ENCODE measurements around the gene ZSCAN10. TPM values are rescaled to one million over a fixed set of nuclear protein-coding genes. Genes with fewer than 3 reads are reported as not detected.

ZSCAN10 gene
- total RNA-seq, result not detected in 2 replicates

DNA sequence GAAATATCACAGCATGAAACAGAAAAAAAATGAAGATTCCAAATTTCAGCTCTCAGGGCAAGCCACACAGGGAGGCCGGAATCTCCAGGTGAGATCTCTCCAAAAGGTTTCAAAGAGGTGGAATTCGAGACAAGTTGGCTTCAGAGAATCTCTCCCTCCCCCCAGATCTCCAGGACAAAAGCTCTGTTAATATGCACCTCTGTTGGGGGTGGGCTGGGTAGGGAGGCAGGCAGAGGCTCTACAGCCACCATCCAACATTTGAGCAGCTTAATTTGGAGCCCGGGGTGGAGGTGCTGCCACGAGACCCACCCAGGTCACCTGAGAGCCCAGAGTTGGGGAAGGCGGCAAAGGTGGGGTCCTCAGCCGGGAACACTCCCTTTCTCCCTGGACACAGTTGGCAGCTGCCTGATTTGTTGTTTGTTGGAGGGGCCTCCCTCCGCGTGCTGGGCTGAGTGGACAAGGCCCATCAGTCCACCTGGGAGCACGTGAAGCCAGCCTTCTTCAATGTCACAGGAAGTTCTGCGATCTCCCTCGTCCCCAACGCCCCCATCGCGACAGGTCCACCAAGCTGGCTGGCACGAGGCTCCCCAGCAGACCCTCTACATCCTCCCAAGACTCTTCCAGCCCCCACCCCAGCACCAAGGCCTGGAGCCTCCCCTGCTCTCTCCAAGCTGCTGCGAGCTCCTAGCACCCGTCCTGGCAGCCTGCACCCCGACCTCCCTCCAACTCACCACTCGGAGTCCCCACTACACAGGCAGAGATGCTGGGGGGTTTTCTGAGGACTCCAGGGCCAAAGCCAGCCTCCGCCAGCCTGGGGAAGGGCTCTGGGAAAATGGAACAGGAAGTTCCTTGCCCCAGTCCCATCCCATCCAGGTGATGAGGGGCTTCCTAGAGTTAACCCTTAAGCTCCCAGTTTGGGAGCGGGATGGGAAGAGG, at the start of gene ZSCAN10:
TSS of gene ZSCAN10 (minus strand) at position 836 of the 936 bp plus-strand sequence. CDS start 6,357 bp downstream, outside the sequence.

DNA sequence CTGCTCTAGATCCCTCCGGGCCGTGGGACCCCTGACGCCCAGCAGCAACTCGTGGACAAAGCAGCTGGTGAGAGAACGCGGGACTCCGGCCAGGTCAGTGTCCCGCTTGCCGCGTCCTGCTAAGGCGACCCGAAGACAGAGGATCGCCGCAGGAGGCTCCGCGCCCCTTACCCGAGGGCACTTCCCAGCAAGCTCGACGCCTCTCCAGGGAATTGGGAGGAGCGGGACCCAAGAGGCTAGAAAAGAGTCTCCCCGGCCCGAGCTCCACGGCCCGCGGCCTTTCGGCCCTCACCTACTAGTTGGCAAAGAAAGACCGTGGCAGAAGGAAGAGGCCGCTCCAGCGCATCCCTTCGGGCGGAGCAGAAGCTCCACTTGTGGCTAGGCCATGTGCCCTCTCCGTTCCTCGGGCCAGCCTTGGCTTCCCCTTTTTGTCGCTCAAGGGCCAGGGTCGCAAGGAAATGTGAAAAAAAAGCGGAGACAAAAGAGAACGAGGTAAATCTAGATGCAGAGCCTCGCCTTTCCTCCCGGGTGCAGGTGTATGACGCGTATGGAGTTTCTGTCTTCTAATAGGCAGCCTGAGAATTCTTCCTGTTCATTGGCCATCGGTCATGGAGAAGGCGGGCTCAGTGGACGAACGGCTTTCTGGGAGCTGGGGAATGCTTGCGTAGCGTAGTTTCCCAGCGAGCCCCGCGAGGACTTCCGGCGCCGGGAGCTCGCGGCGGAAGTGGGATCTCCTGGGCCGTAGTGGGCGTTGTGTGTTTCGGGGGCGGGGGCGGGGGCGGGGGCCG, 35.4 kb upstream of the ZSCAN10 start, which contains the start of gene ZNF213:
TSS of gene ZNF213 (plus strand) at position 692 of the 788 bp plus-strand sequence. CDS start 2,252 bp downstream, outside the sequence.

DNA sequence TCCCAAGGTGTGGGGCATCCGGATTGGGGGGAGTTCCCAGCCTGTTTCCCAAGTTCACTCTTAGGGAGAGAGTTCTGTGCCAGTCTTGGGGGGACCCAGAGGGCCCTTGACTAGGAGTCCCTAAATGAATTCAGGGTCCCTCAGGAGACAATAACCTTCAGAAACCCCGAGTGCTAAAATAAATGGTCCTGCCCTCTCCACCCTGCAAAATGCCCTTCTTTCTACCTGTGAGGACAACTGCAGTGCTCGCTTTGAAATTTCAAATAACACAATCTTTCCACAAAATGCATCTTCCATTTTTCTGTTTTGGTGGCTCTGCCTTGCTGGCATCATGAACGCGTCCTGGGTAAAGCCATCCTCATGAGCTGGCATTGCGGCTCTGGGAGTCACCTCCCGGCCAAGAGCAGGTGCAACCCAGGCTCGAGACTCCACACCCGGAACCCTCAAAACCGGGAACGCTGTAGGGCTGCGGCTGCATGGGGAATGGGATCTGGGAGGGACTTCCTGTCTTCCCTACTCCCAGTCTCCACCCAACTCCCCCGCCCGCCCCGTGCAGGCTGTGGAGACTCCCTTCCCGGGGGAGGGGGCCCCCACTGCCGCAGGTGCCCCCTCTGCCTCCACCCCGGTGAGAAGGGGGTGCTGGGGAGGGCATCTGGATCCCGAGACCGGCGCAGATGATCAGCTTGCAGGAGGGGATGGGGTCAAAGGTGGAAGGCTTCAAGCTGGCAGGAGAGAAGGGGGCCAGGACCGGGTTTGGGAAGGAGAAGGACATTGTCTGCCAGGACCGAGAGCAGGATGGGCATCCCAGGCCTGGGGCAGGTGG, 13.2 kb upstream of the ZSCAN10 start, which contains the start of gene ZNF205:
TSS of gene ZNF205 (plus strand) at position 529 of the 823 bp plus-strand sequence. CDS start 845 bp downstream, outside the sequence.

DNA sequence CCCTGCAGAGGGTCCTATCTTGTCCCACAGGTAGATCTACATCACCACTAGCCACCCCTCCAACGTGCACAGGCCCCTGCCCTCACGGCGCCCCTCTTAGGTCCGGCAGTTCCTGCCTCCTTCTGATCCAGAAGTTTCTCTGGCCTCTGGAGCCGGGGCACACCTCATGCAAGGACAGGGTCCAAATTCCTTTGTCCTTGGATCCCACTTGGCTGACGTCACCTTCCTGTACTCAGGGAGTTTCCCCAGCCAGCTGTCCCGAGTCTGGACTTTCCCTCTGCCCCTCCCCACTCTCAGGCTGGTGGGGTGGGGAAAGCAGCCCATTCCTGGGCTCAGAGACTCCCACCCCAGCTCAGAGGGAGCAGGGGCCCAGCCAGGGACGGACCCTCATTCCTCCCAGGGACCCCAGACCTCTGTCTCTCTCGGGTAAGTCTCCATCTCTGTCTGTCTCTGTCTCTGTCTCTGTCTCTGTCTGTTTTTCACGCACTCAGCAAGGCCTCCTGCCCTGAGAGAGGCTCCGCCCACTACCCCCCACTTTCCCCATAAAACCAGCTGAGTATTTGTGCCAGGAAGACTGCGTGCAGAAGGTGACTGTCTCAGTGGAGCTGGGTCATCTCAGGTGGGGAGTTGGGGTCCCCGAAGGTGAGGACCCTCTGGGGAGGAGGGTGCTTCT, 33.9 kb downstream of the ZSCAN10 start, which contains the start of gene IL32:
TSS of gene IL32 (plus strand) at position 572 of the 673 bp plus-strand sequence. CDS start 172 bp downstream, outside the sequence.

DNA sequence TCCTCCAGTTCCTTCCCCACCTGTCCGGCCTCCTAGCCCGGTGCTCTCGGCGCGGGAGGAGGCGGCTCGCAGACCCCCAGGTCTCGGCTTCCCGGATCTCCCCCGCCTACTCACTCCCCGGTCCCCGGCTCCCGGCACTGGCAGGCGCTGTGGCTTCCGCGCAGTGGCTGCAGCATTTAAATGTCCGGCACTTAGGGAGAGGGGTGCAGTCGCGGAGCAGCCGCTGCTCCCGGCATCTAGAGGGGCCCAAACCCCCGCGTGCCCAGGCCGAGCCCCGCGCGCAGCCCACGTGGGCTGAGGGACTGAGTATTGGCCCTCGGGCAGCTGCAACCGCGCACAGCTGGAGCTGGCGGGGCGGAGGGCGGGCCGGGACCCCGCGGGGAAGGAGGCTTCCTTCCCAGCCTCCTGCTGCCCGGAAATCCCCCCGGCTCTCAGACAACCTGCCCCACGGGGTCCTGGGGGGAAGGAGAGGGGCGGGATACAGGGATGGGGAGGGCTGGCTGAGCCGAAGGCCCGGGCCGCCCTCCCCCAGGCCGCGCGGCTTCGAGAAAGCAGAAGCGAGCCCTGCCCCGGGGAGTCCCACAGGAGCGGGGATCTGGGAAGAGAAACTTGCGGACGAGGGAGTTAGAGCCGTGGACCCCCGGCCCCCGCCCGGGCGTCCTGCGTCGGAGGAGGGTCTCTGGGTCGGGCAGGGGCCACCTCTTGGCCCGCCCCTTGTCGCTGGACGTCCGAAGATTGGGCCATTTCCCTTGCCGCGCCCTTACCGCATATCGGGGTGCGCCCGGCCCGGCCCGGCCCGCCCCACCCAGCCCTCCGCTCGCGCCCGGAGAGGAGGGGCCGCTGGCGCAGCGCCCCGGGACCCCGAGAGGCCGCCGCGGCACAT, 53.1 kb downstream of the ZSCAN10 start, which contains the start of gene MMP25:
TSS of gene MMP25 (plus strand) at position 804 of the 883 bp plus-strand sequence. CDS start 357 bp downstream, outside the sequence.

Small RNA genes lying within 50 kb of the gene (small RNA-seq; reads per million reads assigned to genes)
- gene RNU1-22P, result 0.08 reads per million

Other genes with a start within 250 kb of the ZSCAN10 start
- gene PRSS22, start 241.1 kb downstream of the ZSCAN10 start, total RNA-seq, result not detected in 2 replicates
- gene FLYWCH2, start 216.1 kb downstream of the ZSCAN10 start, total RNA-seq, result 44.9 and 49.0 TPM in 2 replicates
- gene FLYWCH1, start 187.4 kb downstream of the ZSCAN10 start, total RNA-seq, result 26.0 and 37.6 TPM in 2 replicates
- not detected in 2 replicates for gene KREMEN2, start 135.0 kb downstream of the ZSCAN10 start, total RNA-seq
- 11.8 and 13.9 TPM in 2 replicates for gene PAQR4, start 129.9 kb downstream of the ZSCAN10 start, total RNA-seq
- gene PKMYT1, start 118.8 kb downstream of the ZSCAN10 start, total RNA-seq, result 9.6 and 11.4 TPM in 2 replicates
- not detected in 2 replicates for gene CLDN9, start 86.4 kb downstream of the ZSCAN10 start, total RNA-seq
- gene CLDN6, start 81.1 kb downstream of the ZSCAN10 start, total RNA-seq, result under 0.01 TPM in 1 of 2 replicates, not detected in the other
- gene TNFRSF12A, start 78.9 kb downstream of the ZSCAN10 start, total RNA-seq, result 116 and 149 TPM in 2 replicates
- 6.8 and 19.9 TPM in 2 replicates for gene HCFC1R1, start 75.4 kb downstream of the ZSCAN10 start, total RNA-seq
- 24.8 and 35.3 TPM in 2 replicates for gene THOC6, start 75.3 kb downstream of the ZSCAN10 start, total RNA-seq
- gene BICDL2, start 62.4 kb downstream of the ZSCAN10 start, total RNA-seq, result not detected in 2 replicates
- gene MMP25, start 52.7 kb downstream of the ZSCAN10 start, total RNA-seq, result under 0.01 and 0.10 TPM in 2 replicates
- 101 and 214 TPM in 2 replicates for gene IL32, start 33.7 kb downstream of the ZSCAN10 start, total RNA-seq
- gene ZNF205, start 13.3 kb upstream of the ZSCAN10 start, total RNA-seq, result 21.4 and 35.3 TPM in 2 replicates
- 4.8 and 5.6 TPM in 2 replicates for gene ZNF213, start 35.7 kb upstream of the ZSCAN10 start, total RNA-seq
- gene OR1F1, start 88.9 kb upstream of the ZSCAN10 start, total RNA-seq, result 0.33 TPM in 1 of 2 replicates, not detected in the other
- 12.7 and 13.5 TPM in 2 replicates for gene ZNF200, start 135.9 kb upstream of the ZSCAN10 start, total RNA-seq
- gene MEFV, start 157.3 kb upstream of the ZSCAN10 start, total RNA-seq, result not detected in 2 replicates
- gene ZNF263, start 184.2 kb upstream of the ZSCAN10 start, total RNA-seq, result 46.0 and 55.9 TPM in 2 replicates
- 3.6 and 5.1 TPM in 2 replicates for gene TIGD7, start 206.1 kb upstream of the ZSCAN10 start, total RNA-seq
- gene ZNF75A, start 206.2 kb upstream of the ZSCAN10 start, total RNA-seq, result 24.8 and 25.5 TPM in 2 replicates